Astrocyte (in vitro differentiated cells and primary cell): ENCODE data around the gene IQCK. TPM values are rescaled to one million over a fixed set of nuclear protein-coding genes. Genes with fewer than 3 reads are reported as not detected.

Source experiments
- DNase-seq: peaks from one replicate; pipeline ENCODE4 v3.0.0-alpha.2; 2010; ENCODE audit warnings: low read depth
- FAIRE-seq: peaks from 2 replicates; lab custom pipeline; 2011; peaks lifted over from hg19 to GRCh38; lab: Jason Lieb, UNC
- H2AFZ ChIP-seq: 2 replicates; pipeline ENCODE4 v1.6.0; 2012; ENCODE audit warnings: low read depth, low read length, inconsistent platforms
- H3K27ac ChIP-seq: 2 replicates; pipeline ENCODE4 v1.5.1; 2011; ENCODE audit warnings: low read depth, low read length, inconsistent platforms
- H3K27me3 ChIP-seq: 2 replicates; pipeline ENCODE4 v1.6.0; 2011; ENCODE audit warnings: low read length, inconsistent platforms; ENCODE audit not compliant: insufficient read depth
- H3K36me3 ChIP-seq: 2 replicates; pipeline ENCODE4 v1.5.1; 2011; ENCODE audit warnings: low read length, inconsistent platforms; ENCODE audit not compliant: insufficient read depth
- H3K4me1 ChIP-seq: 2 replicates; pipeline ENCODE4 v1.5.1; 2011; ENCODE audit warnings: low read length, inconsistent platforms; ENCODE audit not compliant: insufficient read depth
- H3K4me2 ChIP-seq: 2 replicates; pipeline ENCODE4 v1.6.0; 2012; ENCODE audit warnings: low read length, inconsistent platforms
- H3K4me3 ChIP-seq: 2 replicates; pipeline ENCODE4 v1.5.1; 2011; ENCODE audit warnings: low read depth, mild to moderate bottlenecking, low read length, inconsistent platforms; ENCODE audit not compliant: insufficient read depth
- H3K79me2 ChIP-seq: 2 replicates; pipeline ENCODE4 v1.6.0; 2012; ENCODE audit warnings: mild to moderate bottlenecking, low read length, inconsistent platforms; ENCODE audit not compliant: insufficient read depth
- H3K9ac ChIP-seq: 2 replicates; pipeline ENCODE4 v1.6.0; 2012; ENCODE audit warnings: mild to moderate bottlenecking, low read length, inconsistent platforms
- H3K9me3 ChIP-seq: 2 replicates; pipeline ENCODE4 v1.5.1; 2012; ENCODE audit warnings: low read depth, mild to moderate bottlenecking, low read length, inconsistent platforms; ENCODE audit not compliant: insufficient read depth
- H4K20me1 ChIP-seq: 2 replicates; pipeline ENCODE4 v1.6.0; 2012; ENCODE audit warnings: low read length, inconsistent platforms; ENCODE audit not compliant: insufficient read depth
- H3K27ac Mint-ChIP-seq: one replicate; pipeline ENCODE4 v1.8.0; 2021; ENCODE audit warnings: mild to moderate bottlenecking, mixed read lengths; ENCODE audit not compliant: unreplicated experiment
- H3K27me3 Mint-ChIP-seq: one replicate; pipeline ENCODE4 v1.8.0; 2021; ENCODE audit warnings: low read depth, mixed read lengths; ENCODE audit not compliant: unreplicated experiment
- H3K36me3 Mint-ChIP-seq: one replicate; pipeline ENCODE4 v1.8.0; 2021; ENCODE audit warnings: low read depth, mixed read lengths; ENCODE audit not compliant: unreplicated experiment
- H3K4me1 Mint-ChIP-seq: one replicate; pipeline ENCODE4 v1.8.0; 2021; ENCODE audit warnings: low read depth, mixed read lengths; ENCODE audit not compliant: unreplicated experiment
- H3K4me3 Mint-ChIP-seq: one replicate; pipeline ENCODE4 v1.8.0; 2021; ENCODE audit warnings: mild to moderate bottlenecking, moderate library complexity, mixed read lengths; ENCODE audit not compliant: unreplicated experiment
- H3K9me3 Mint-ChIP-seq: one replicate; pipeline ENCODE4 v1.8.0; 2021; ENCODE audit warnings: mild to moderate bottlenecking, mixed read lengths; ENCODE audit not compliant: unreplicated experiment
- CTCF ChIP-seq: IDR thresholded peaks from 2 replicates; pipeline ENCODE4 v1.5.1; 2011; ENCODE audit warnings: low read depth, mild to moderate bottlenecking, inconsistent platforms, low read length, moderate library complexity; ENCODE audit not compliant: insufficient read depth
- EZH2 ChIP-seq: IDR thresholded peaks from 2 replicates; pipeline ENCODE4 v1.6.1; 2012; ENCODE audit warnings: mild to moderate bottlenecking, low read length, inconsistent platforms; ENCODE audit not compliant: insufficient read depth
- total RNA-seq: library from RNA; stranded (reverse); gene quantifications from 2 replicates; pipeline ENCODE4 v1.2.1, GENCODE V29; 2021

IQCK gene
- total RNA-seq, 1 donor from 2014 or later, result 5.9 TPM

- Mint-ChIP-seq H3K9me3 (peaks cover 4% of the 10 kb centered on the region), H3K36me3 (no peaks in the 10 kb centered on the region), H3K27me3 (no peaks in the 10 kb centered on the region), H3K4me1 (no peaks in the 10 kb centered on the region), H3K4me3 (no peak overlapping the region), H3K27ac (no peak overlapping the region)
- no peaks in the 10 kb centered on the region for H3K9me3 ChIP-seq
- H2AFZ ChIP-seq, result no peak overlapping the region
- H3K36me3 ChIP-seq, result no peaks in the 10 kb centered on the region
- FAIRE-seq (no peak), DNase-seq (no peak)
- no peak overlapping the region for H3K27ac ChIP-seq
- H3K27me3 ChIP-seq, result no peaks in the 10 kb centered on the region
- no peak for TF ChIP-seq EZH2
- no peak for TF ChIP-seq CTCF
- no peak overlapping the region for H3K4me2 ChIP-seq
- no peak overlapping the region for H3K4me3 ChIP-seq
- no peaks in the 10 kb centered on the region for H4K20me1 ChIP-seq
- no peak overlapping the region for H3K9ac ChIP-seq
- H3K4me1 ChIP-seq, result no peaks in the 10 kb centered on the region
- H3K79me2 ChIP-seq, result no peaks in the 10 kb centered on the region
These were observed 99.1 kb downstream of the IQCK start for GRCh38 chr16:19817122-19817521.

- no peaks in the 10 kb centered on the region for H3K27me3 Mint-ChIP-seq
- H3K4me3 ChIP-seq, result no peak overlapping the region
- H3K4me1 ChIP-seq, result no peaks in the 10 kb centered on the region
- no peak overlapping the region for H3K27ac Mint-ChIP-seq
- no peaks in the 10 kb centered on the region for H3K79me2 ChIP-seq
- H3K9me3 Mint-ChIP-seq, result peaks cover 4% of the 10 kb centered on the region
- H4K20me1 ChIP-seq, result no peaks in the 10 kb centered on the region
- no peak overlapping the region for H3K27ac ChIP-seq
- TF ChIP-seq EZH2, result no peak
- no peak for TF ChIP-seq CTCF
- no peak overlapping the region for H3K4me3 Mint-ChIP-seq
- peaks cover 2% of the 10 kb centered on the region for H3K4me1 Mint-ChIP-seq
- no peaks in the 10 kb centered on the region for H3K27me3 ChIP-seq
- no peaks in the 10 kb centered on the region for H3K9me3 ChIP-seq
- H3K36me3 ChIP-seq, result no peaks in the 10 kb centered on the region
- no peak overlapping the region for H2AFZ ChIP-seq
- no peak overlapping the region for H3K9ac ChIP-seq
- peaks cover 1% of the 10 kb centered on the region for H3K36me3 Mint-ChIP-seq
- no peak overlapping the region for H3K4me2 ChIP-seq
- DNase-seq (no peak), FAIRE-seq (no peak)
These were observed 99.8 kb downstream of the IQCK start for GRCh38 chr16:19817875-19818274.

GRCh38 chr16:19822533-19822932, 104.5 kb downstream of the IQCK start:
- H3K36me3 Mint-ChIP-seq, result peaks cover 3% of the 10 kb centered on the region
- no peak for TF ChIP-seq CTCF
- no peak for TF ChIP-seq EZH2
- peaks cover 2% of the 10 kb centered on the region for H3K4me1 Mint-ChIP-seq
- H3K27me3 Mint-ChIP-seq, result no peaks in the 10 kb centered on the region
- no peaks in the 10 kb centered on the region for H3K27me3 ChIP-seq
- no peak overlapping the region for H3K9ac ChIP-seq
- H2AFZ ChIP-seq, result no peak overlapping the region
- FAIRE-seq, result no peak
- H3K36me3 ChIP-seq, result no peaks in the 10 kb centered on the region
- H4K20me1 ChIP-seq, result no peaks in the 10 kb centered on the region
- DNase-seq, result no peak
- H3K27ac ChIP-seq, result no peak overlapping the region
- no peak overlapping the region for H3K4me2 ChIP-seq
- H3K9me3 ChIP-seq, result no peaks in the 10 kb centered on the region
- H3K27ac Mint-ChIP-seq, result no peak overlapping the region
- H3K4me1 ChIP-seq, result no peaks in the 10 kb centered on the region
- H3K4me3 ChIP-seq, result no peak overlapping the region
- H3K79me2 ChIP-seq, result no peaks in the 10 kb centered on the region
- peak overlapping the region; percentile 21 for H3K4me3 Mint-ChIP-seq
- no peaks in the 10 kb centered on the region for H3K9me3 Mint-ChIP-seq
